Activated CD8-positive, alpha-beta memory T cell treated with anti-CD3 and anti-CD28 coated beads, Interleukin-2, amount 50 U/mL, for 24 hours (primary cell): ENCODE data around the gene ZNF618.

Source experiments
- DNase-seq: peaks from one replicate; pipeline ENCODE4 v3.0.0-alpha.2; 2020; ENCODE audit errors: extremely low read depth

ZNF618 gene

DNA sequence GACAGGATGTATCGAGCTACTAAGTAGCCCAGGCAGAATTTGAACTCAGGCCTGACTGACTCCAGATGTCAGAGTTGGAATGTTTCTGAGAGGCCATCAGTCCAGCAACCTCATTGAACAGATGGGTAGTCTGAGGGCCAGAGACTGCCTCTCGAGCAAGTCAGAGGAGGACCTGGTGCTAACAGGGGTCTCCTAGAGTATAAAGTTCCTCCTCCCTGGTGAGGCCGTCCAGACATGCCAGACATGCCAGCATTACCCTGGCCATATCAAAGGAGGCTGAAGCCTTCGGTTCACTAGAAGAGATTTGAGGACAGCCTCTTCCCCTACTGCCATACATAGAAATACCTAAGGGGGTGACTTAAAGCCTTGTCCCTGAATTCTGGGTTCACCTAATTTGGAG, 81.2 kb downstream of the ZNF618 start:
- DNase-seq: no peak

DNA sequence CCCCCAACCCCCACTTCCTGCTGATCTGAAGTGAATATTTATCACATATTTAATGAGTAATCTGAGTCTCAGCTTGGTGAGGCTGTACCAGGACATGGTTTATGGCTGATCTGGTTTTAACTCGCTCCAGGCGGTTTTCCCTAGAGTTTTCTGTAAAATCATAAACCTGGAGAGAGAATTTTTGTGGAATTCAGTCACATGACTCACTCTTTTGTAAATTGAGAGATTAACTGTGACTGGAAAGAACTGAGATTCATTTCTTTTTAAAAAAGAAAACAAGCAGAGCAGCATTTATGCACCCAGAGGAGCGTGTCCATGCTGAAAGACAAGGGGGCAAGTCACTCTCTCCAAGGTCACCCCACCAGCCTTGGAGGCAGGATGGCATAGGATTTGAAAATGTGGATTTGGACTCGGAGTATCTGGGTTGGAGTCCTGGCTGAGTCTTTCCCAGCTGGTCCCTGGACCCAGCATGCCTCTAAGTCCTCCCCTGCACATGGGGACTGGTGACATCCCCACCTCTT, 81.8 kb downstream of the ZNF618 start:
- no peak for DNase-seq

DNA sequence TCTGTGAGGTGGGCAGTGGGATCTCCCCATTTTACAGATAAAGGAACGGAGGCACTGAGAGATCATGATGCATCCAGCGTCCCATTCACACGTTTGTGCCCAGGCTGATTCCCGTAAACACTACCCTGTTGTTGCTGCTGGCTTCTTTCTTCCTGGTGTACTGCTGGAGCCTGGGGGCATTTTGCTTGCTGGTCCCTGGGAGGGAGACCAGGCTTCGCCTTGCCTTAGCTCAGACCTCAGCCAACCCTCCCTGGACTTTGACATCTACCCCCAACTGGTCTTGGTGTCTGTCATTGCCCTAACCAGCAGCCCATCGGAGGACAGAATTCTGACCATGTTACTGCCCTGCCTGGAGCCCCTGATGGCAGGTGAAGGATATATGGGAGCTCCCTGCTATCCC, 82.4 kb downstream of the ZNF618 start:
- no peak for DNase-seq

DNA sequence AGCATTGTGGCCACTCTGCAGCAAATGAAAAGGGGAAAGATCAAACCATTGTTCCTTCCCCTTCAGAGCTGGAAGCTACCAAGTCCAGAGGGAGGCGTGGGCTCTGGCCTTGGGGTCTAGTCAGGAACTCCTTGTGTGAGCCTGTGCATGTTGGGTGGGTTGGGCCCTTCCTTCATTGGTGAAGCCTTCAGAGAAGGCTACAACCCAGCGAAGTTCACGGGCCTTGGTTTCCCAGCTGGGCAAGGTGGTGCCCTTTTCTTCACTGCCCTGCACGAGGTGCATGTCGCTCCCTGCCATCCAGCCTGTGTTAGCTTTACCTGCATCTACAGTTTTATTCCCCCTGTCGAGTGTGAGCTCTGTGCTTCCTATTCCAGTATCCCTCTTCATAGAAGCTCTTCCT, 84.7 kb downstream of the ZNF618 start:
- DNase-seq: no peak

DNA sequence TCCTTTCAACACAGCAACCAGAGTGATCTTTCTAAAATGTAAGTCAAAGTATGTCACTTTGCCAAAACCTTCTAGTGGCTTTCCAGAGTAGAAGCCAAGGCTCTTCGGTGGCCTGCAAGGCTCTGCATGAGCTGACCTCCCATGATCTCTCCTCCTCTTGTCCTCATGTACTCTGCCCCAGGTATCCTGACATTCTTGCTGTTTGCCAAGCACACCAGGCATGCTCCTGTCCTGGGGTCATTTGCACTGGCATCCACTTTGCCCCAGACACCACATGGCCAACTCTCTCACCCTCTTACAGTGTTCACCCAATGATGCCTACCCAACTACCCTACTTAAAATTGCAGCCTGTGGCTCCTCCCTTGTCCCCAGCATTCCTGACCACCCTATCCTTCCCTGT, 86.3 kb downstream of the ZNF618 start:
- DNase-seq: no peak

DNA sequence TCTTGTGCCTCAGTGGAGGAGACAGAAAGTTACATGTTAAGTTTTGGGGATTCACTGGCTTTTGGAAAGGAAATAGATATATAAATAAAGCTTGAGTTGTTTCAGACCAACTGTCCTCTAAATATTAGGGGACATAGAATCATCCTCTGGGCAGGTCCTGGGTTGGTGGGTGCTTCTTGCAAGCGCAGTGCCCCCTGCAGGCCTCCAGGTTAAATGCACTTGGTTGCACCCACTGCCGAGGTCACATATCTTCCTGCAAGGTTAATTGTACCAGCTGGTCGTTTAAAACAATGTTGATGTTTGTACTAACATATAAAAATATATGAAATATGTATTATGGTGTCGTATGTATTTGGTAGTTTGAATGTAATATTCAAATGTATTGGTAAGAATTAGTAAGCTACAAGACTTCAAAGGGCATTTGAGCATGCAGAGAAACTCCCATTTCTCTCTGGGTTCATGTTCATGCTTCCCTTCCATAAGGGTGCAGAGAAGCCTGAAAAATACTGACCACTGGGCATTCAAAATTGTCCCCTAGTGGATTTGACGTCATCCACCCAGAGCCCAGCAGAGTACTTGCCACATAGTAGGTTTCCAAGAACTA, 87.0 kb downstream of the ZNF618 start:
- DNase-seq: no peak

DNA sequence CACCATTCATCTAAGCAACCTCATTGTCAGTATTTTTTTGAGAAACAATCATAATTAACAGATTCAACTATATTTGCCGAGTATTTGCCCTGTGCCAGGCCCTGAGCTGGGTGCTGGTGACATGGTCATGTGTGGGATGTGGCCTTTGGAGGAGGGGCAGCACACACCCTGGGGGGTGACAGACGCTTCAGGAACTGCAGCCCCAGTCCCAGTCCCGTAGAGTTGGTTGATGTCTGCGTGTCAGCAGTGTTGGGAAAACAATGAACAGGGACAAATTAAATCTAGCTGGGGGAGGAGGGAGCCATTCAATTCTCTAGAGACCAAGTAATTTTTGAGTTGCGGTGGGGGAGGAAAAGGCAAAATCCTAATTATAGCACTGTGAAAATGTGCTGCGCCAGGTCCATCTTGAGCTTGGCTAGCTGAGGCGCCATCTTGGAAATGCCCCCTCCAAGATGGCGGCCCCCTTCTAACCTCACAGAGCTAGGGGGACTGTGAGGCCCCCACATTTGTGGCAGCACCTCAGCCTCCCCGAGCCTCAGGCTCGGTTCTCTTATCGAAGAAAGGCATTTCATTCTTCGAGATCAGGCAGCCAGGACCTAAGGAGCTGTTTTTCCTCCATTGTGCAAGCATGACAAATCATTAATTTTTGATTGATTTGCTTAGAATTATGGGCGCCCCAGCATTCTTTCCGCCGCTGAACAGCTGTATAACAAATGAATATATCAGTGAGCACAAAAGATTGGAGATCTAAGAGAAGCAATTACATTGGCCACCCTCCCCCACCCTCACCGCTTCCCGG, 87.8 kb downstream of the ZNF618 start:
- DNase-seq: no peak

DNA sequence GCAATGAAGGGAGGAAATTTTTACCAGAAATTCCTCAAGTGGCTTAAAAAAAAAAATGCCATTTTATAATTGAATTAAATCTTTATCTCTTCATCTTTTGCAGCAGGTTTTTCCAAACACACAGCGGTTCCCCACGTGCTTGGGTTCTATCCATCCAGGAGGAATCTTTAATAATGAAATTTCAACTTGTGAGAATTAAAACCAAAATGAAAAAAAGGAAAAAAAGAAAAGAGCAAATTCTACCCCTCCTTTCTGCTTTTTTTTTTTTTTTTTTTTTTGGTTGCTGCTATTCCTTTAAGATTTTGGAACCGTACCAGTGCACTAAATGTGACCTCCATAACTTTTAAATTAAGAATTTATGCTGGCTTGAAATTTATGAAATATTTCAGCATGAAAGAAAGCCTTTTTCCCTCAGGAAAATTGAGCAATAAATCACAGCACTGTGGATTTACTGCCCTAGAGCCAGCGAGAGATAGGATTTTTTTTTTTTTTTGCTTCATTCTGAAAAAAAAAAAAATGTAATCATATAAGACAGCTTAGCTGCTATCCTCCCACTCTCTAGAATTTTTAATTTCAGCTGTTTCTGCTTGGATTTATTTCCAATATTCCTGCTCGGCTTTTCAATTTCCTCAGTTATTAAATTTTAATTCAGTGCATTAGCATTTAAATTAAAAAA, 88.5 kb downstream of the ZNF618 start:
- DNase-seq: no peak

DNA sequence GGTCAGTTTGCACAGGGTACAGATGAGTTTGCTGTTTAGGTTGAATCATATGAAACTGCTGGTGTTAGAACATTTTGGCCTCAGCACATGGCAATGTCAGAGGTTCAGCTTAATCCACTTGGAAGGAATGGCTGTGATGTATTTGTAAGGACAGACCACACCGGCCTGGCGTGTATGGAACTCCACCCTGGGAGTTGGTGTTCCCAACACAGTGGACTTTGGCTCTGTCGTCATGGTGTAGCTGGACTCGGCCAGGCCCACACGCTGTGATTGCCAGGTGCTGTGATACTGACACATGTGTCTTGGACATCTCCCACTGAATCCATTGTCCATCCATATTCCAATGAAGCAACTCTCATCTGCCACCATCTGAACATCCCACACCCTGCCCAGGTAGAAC, 90.3 kb downstream of the ZNF618 start:
- no peak for DNase-seq

DNA sequence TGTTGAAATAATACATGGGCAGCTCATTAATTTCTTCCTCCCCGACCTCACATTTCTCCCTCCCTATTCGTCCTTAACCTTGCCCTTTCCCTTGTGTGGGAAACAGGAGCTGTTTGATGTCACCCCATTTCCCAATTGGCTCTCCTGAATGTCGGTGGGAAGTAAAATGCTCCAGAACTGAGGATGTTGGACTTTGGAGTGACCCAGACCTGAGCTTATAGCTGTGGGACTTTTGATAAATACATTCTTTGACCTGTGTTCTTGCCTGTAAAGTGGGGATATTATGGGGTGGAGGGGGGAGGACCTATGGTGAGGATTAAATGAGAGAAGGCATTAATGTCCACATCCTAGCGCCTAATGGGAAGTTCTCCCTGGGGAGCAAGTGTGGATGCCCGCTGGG, 91.3 kb downstream of the ZNF618 start:
- no peak for DNase-seq

DNA sequence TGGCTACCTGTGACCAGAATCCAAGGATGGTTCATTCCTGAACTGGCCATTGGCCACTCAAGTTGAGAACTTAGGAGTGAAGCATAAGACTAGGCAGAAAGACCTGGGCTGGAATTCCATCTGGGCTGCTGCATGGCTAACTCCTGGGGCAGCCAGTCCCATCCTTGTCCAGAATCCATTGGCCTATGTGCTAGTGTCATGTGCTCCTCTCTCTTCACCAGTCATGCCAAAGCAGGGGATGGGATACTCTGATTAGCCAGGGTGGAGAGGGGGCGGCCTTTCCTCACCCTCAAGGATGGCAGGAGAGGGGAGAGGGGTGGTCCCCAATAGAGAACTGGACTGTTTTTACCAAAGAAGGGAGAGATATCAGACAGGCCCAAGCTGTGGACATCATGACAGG, 93.2 kb downstream of the ZNF618 start:
- no peak for DNase-seq

DNA sequence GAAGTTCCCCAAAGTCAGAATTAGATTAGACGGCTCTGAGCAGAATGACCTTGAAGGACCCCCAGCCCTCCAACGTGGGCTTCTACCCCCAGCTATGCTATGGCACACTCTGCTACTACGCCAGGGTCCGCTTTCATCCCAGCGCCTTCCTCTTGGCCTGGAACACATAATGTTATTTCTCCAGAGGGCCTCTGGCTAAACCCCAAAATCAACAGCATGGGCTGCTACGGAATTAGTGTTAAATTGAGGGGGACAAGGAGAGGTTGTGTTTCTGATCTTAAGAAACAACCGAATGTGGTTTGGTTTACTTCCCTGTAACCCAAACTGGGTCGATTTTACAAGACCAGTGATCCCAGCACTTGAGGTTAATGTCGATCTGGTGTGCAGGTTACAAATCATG, 97.1 kb downstream of the ZNF618 start:
- DNase-seq: no peak

DNA sequence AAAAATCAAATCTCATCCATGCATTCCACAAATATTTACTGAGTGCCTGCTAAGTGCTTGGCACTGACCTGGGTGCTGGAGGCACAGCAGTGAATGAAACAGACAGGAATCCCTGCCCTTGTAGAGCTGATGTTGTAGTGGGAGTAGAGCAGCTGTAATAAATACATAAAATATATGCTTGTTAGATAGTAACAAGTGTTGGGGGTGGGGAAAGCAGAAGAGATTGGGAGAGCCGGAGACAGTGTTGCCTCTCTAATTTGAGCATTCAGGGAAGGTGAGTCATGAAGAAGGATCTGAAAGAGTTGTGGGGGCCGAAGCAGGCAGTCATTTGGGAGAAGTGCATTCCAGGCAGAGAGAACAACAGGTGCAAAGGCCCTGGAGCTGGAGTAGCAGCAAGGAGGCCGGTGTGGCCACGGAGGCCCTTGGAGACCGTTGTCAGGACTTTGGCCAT, 97.9 kb downstream of the ZNF618 start:
- DNase-seq: no peak

DNA sequence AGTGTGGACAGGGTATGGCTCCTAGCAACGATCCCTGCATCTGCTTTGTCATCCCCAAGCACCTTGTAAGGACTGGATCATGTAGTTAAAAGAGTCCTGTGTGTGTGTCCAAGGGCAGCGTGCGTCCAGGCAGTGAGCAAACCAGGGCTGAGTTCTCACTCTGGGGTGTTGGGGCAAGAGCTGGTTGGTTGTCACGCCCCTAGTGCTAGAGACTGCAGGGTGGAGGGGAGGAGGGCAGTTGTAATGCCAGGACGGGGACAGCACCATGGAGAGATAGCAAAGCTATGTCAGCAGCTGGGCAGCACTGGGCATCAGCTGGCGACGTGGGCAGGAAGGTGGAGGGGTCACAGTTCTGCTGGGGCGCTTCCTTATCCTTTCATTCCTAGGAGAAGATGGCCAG, 100.8 kb downstream of the ZNF618 start:
- no peak for DNase-seq

DNA sequence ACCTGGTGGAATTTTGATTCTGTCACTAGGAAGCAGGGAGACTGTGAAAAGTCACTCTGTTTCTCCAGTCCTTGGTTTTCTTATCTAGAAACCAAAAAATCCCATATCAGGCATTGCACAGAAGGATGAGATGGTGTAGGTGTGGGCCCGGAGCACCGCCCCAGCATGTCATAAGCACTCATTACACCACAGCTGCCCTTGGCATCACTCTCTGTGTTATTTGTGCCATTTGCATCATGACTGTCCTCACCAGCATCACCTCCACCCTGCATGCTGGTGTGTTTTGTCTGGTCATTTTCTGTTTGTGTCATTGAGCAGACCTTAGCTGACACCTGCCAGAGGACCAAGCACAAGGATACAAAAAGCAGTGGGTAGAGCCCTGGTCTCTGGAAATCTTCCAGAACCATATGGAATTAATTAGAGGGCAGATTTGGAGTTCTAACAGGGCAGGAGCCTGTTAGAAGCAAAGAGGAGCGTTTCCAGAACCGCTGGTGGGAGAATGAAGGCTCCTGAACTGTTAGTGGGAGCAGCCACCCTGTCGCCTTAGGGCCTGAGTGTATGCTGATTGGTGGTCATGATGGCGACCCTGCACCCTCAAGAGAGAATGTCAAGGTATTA, 102.7 kb downstream of the ZNF618 start:
- DNase-seq: no peak

DNA sequence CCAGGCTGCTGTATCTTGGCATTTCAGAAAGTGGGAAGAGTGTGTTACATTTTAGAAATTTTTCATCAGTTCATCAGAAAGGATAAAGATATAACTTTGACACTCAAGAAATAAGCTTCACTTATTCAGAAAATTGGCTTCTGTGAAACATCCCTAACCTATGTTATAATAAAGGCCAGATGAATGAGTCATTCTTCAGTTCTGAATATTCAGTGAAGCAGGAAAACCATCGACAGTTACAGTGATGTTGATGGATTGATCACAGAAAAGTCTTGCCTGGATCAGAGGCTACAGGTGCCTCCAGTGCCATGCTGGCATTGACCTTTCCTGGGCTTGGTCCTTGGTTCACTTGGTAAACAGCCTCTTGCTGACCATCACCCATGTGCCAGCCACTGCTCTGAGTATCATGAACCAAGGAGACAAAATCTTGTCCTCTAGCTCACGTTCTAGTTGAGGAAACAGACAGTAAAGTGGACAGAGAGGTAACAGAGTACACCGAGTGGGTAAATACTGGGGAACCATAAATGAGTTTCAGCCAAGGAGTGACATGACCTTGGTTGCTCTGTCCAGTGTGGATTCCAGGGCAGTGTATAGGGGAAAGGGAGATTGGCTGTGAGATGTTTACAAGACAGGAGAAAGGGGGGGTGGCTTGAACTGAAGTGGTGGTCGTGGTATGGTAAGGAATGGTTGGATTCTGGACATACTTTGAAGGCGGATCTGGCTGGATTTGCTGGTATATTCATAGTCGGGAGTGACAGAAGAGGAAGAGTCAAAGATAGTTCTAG, 103.4 kb downstream of the ZNF618 start:
- DNase-seq: no peak

DNA sequence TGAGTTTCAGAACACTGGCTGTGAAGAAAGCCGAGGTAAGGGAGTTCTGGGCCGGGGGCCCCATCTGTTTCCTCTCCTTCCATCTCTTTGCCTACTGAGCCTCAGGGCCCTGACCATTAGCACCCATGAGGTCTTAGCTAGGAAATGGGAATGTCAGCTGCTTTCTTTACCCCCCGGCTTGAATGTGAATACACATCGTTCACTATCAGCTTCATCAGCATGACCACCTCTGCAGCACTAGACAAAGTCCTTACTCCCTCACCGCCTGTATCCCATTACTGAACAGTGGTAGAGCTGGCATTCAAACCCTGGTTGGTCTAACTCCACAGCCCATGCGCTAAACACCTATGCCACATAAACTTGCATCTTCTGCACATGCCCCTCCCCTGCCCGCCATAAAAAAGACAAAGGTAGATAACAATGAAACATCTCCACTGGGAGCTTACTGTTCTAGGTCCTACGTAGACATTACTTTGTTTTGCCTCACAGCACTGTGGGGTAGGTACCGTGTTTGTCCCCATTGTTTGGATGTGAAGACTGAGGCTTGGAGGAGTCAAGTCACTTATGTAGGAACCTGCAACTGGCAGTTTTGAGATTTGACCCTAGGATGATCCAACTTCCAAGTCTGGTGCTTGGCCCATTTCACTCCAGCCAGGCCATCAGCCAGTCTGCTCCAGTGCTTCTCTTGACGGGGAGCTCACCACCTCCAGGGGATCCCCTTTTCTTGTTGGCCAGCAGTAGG, 108.7 kb downstream of the ZNF618 start:
- no peak for DNase-seq

DNA sequence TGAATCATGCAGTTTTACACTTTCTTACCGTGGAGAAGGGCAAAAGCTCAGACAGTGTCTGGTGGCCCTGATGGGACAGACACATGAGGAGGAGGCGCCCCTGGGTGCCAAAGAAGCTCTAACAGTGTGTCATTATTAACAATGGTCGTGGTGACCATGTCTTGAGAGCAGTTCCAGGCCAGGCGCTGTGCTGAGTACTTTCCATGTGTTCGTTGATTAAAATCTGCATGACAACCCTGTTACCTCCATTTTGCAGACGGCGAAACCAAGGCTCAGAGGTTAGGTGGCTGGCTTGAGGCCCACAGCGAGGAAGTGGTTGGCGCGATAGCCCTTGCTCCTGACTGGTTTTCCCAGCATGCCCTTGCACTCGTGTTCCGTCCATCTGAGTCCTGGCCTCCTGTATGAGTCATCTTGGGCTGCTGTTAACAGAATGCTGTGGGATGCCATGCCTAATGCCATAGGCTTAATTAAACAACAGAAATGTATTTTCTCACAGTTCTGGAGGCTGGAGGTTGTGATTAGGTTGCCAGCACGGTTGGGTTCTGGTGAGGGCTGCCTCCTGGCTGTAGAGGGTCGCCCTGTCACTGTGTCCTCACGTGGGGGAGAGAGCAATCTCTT, 110.0 kb downstream of the ZNF618 start:
- DNase-seq: no peak

DNA sequence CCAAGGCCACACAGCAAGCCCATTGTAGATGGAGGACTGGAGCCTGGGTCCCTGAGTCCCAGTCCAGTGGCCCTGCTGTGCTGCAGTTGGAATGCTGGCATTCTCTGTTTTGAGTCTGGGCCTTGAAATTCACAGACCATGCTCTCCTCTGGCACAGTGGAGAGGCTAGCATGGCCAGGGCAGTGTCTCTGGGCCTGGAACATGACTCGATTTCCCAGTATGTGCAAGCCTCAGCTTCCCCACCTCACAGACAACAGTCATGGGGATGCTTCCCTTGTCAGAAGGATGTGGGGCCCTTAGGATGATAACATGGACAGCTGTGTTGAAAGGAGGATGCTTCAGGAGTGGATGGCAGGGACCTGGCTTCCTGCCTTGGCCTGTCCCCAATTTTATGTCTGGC, 110.8 kb downstream of the ZNF618 start:
- no peak for DNase-seq

DNA sequence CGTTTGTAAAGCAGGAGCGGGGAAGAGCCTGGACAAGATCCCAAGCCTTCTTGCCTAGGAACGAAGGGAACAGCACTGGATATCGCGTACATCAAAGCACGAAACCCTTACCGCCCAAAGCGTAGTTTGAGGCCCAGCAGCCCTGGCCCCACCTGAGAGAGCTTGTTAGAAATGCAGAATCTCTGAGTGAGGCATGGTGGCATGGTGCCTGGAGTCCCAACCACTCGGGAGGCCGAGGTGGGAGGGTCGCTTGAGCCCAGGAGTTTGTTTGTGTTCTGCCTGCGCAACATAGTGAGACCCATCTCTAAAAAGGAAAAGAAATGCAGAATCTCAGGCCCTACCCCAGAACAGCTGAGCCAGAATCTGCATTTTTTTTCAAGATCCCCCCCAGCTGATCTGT, 111.4 kb downstream of the ZNF618 start:
- DNase-seq: no peak
